K562 (cell line): ENCODE results near the gene MPRIP. TPM values are rescaled to one million over a fixed set of nuclear protein-coding genes. Genes with fewer than 3 reads are reported as not detected.
A peak's percentile ranks its signal among the peaks of the same experiment; 100 is the strongest.
"Not testable (repeated sequence)": the region's sequence is repeated elsewhere in the genome, so short reads cannot be mapped to it uniquely, and the experiment has no call there.

Experiments
- ATAC-seq: fragments of 200-7000 bp; cut with Tn5 transposase; 3 replicates; pipeline ENCODE4 v1.9.1; 2020; ENCODE audit warnings: moderate library complexity
- BruUV-seq: library from RNA; stranded (reverse); fragments of 400-500 nt; replicated peaks from 2 replicates; lab custom pipeline; 2021; lab: Mats Ljungman, UMichigan
- CTCF ChIA-PET: fragments of 300-600 bp; formaldehyde crosslinking; extraction: SDS; loops from one replicate; lab custom pipeline; 2021; ENCODE audit warnings: low intra/inter-chr PET ratio; lab: Yijun Ruan, JAX
- POLR2A ChIA-PET: fragments of 300-600, 350-650 bp; sonication (Branson Sonifier 250); formaldehyde crosslinking; extraction: SDS; loops from one replicate; lab custom pipeline; 2021; ENCODE audit warnings: antibody characterized with exemption, inconsistent platforms; lab: Yijun Ruan, JAX
- DNase-seq, 4 experiments: peaks; one replicate each; pipeline versions ENCODE4 v3.0.0 to v3.0.0-alpha.2; 2011 to 2018; ENCODE audit warnings: low spot score in 3 of 4, mixed read lengths in 3 of 4; ENCODE audit errors: extremely low read depth in 1 of 4
- FAIRE-seq: peaks from 2 replicates; lab custom pipeline; 2011; peaks lifted over from hg19 to GRCh38; lab: Jason Lieb, UNC
- H2AFZ ChIP-seq: 2 replicates; pipeline ENCODE4 v1.6.0; 2011; ENCODE audit warnings: low read depth, low read length, control low read depth, inconsistent platforms
- H3K27ac ChIP-seq: fragments of 200-600 bp; 3 replicates; pipeline ENCODE4 v1.8.0; 2011; ENCODE audit warnings: low read depth, mild to moderate bottlenecking, control low read depth, inconsistent platforms, low read length, moderate library complexity, mixed read lengths; ENCODE audit errors: extremely low read depth
- H3K27me3 ChIP-seq, 2 experiments: fragments of 300-600 bp in 1 of 2; 2 replicates in 1 of 2; 3 replicates in 1 of 2; pipeline versions ENCODE4 v1.6.0 to v1.8.0; 2011; ENCODE audit warnings: inconsistent platforms in 2 of 2, low read length in 2 of 2, mild to moderate bottlenecking in 1 of 2, mixed read lengths in 1 of 2, moderate library complexity in 1 of 2; ENCODE audit not compliant: control insufficient read depth in 2 of 2, insufficient read depth in 2 of 2
- H3K36me3 ChIP-seq: fragments of 300-600 bp; 3 replicates; pipeline ENCODE4 v1.8.0; 2011; ENCODE audit warnings: mild to moderate bottlenecking, low read length, inconsistent platforms; ENCODE audit not compliant: control insufficient read depth, insufficient read depth
- H3K4me1 ChIP-seq, 2 experiments: fragments of 200-600 bp in 1 of 2; replicated peaks in 1 of 2; 2 replicates in 1 of 2; 3 replicates in 1 of 2; pipeline versions ENCODE4 v1.5.1 to v1.8.0; 2011; ENCODE audit warnings: inconsistent platforms in 2 of 2, low read length in 2 of 2, mild to moderate bottlenecking in 1 of 2, mixed read lengths in 1 of 2, moderate library complexity in 1 of 2; ENCODE audit not compliant: control insufficient read depth in 2 of 2, insufficient read depth in 2 of 2
- H3K4me2 ChIP-seq: 2 replicates; pipeline ENCODE4 v1.6.1; 2011; ENCODE audit warnings: low read length, control low read depth, inconsistent platforms, mixed read lengths; ENCODE audit not compliant: insufficient read depth
- H3K4me3 ChIP-seq: fragments of 200-600 bp; sonication (generic), shearing (Covaris generic); 2 replicates; pipeline ENCODE4 v1.5.1; 2016; ENCODE audit warnings: control low read depth, inconsistent platforms
- H3K79me2 ChIP-seq: fragments of 200-600 bp; 3 replicates; pipeline ENCODE4 v1.8.0; 2011; ENCODE audit warnings: low read length, inconsistent platforms; ENCODE audit not compliant: control insufficient read depth, insufficient read depth
- H3K9ac ChIP-seq, 2 experiments: 2 replicates each; pipeline versions ENCODE4 v1.6.0 to v1.6.1; 2011; ENCODE audit warnings: low read depth in 2 of 2, low read length in 2 of 2, control low read depth in 1 of 2, inconsistent platforms in 1 of 2, mild to moderate bottlenecking in 1 of 2, mixed read lengths in 1 of 2; ENCODE audit not compliant: insufficient read depth in 1 of 2
- H3K9me1 ChIP-seq: one replicate; pipeline ENCODE4 v1.6.0; 2011; ENCODE audit warnings: inconsistent platforms, mild to moderate bottlenecking, low read length, moderate library complexity; ENCODE audit not compliant: control insufficient read depth, insufficient read depth
- H3K9me3 ChIP-seq: replicated peaks from 2 replicates; pipeline ENCODE4 v1.5.1; 2011; ENCODE audit warnings: low read depth, low read length, inconsistent platforms; ENCODE audit not compliant: control insufficient read depth, insufficient read depth
- H4K20me1 ChIP-seq: replicated peaks from 2 replicates; pipeline ENCODE4 v1.6.1; 2011; ENCODE audit warnings: low read length, inconsistent platforms, mixed read lengths; ENCODE audit not compliant: control insufficient read depth, insufficient read depth
- BRF1 ChIP-seq: IDR thresholded peaks from 3 replicates; pipeline ENCODE4 v1.6.1; 2011; ENCODE audit warnings: borderline replicate concordance, mild to moderate bottlenecking; ENCODE audit not compliant: insufficient read length; ENCODE audit errors: extremely low read depth
- KLF1 ChIP-seq: fragments of 450-650 bp; IDR thresholded peaks from 2 replicates; pipeline ENCODE4 v1.6.1; 2016; ENCODE audit warnings: missing genetic modification characterization, missing compliant biosample characterization
- THRAP3 ChIP-seq: fragments of 450-650 bp; IDR thresholded peaks from 2 replicates; pipeline ENCODE4 v1.6.1; 2016; ENCODE audit warnings: mild to moderate bottlenecking, inconsistent platforms, borderline replicate concordance
- WGBS: fragments of 100-300 bp; shearing (Covaris generic); methylation state at CpG from one replicate; pipeline ENCODE4 v1.1.6; 2016; ENCODE audit warnings: low coverage, mixed read lengths; ENCODE audit not compliant: insufficient coverage; ENCODE audit errors: missing lambda C conversion rate; 5-methylcytosine and 5-hydroxymethylcytosine counted together
- in situ Hi-C: fragments of 300-500 bp; cut with MboI; formaldehyde crosslinking; loops from 4 replicates; pipeline ENCODE4 v1.15.0; 2018; ENCODE audit warnings: inconsistent platforms, mixed read lengths
- intact Hi-C: fragments of 100-400 bp; cut with micrococcal nuclease; formaldehyde crosslinking; loops from 2 replicates; pipeline ENCODE4 v1.14.2; 2022
- polyA plus RNA-seq, 8 experiments: library from polyadenylated mRNA; depleted of rRNA in 4 of 8; stranded (reverse) in 5 of 8; unstranded in 3 of 8; fragments of >200 nt; fragmentation: Nextera tagmentation in 2 of 8; fragmentation: Illumina TruSeq in 1 of 8; extraction: Ambion mirVana in 2 of 8; extraction: Trizol in 1 of 8; gene quantifications; 2 replicates each; pipeline versions ENCODE4 v1.2.1 to v1.2.3, GENCODE V29; 2011 to 2014; ENCODE audit warnings: inconsistent platforms in 1 of 8, missing spikeins in 1 of 8
- total RNA-seq, 7 experiments: library from RNA; depleted of rRNA in 6 of 7; stranded (reverse); fragments of >200 nt in 6 of 7; fragmentation: Illumina TruSeq in 2 of 7; extraction: Trizol in 2 of 7; gene quantifications; 2 replicates each; pipeline versions ENCODE4 v1.2.1 to v1.2.3, GENCODE V29; 2011 to 2021; ENCODE audit warnings: low replicate concordance in 1 of 7
- TF ChIP-seq, protein P1 (sequence below), 2 experiments: fragments of 450-650 bp in 1 of 2; sonication (generic) in 1 of 2; formaldehyde crosslinking in 1 of 2; IDR thresholded peaks; 2 replicates each; pipeline versions ENCODE4 v1.7.1 to v1.9.0; 2016 to 2022; ENCODE audit warnings: inconsistent platforms in 1 of 2, mild to moderate bottlenecking in 1 of 2, missing genetic modification reagents in 1 of 2

The MPRIP gene
- total and polyA plus RNA-seq, 9 of the 15 experiments (the other 6 are each of a cell fraction or from before 2014, with no cell fraction given): 10.0 to 72.6 (median 30.1) TPM

- in situ Hi-C loops, H3K9me3 ChIP-seq, H2AFZ ChIP-seq, H3K4me3 ChIP-seq, H3K4me1 ChIP-seq, H3K9ac ChIP-seq, H3K27ac ChIP-seq, H3K27me3 ChIP-seq, H3K79me2 ChIP-seq, DNase-seq, H3K9me1 ChIP-seq, H4K20me1 ChIP-seq, CTCF ChIA-PET, ATAC-seq, FAIRE-seq, H3K4me2 ChIP-seq, intact Hi-C loops: not testable (repeated sequence)
- POLR2A ChIA-PET: interaction anchor here (1.1 kb wide), 1 partner anchor 97 kb away, joined by 3 read pairs; no protein-coding TSS in a partner anchor
- peaks cover 20% of the 10 kb centered on the region; the same call in 2 of the 3 replicates for H3K36me3 ChIP-seq
- BruUV-seq: TSS peak; percentile 22
- 71% methylated on average over 11 of the region's 13 CpGs for WGBS
These were observed 142.9 kb downstream of the MPRIP start for GRCh38 chr17:17184985-17185757.

DNA sequence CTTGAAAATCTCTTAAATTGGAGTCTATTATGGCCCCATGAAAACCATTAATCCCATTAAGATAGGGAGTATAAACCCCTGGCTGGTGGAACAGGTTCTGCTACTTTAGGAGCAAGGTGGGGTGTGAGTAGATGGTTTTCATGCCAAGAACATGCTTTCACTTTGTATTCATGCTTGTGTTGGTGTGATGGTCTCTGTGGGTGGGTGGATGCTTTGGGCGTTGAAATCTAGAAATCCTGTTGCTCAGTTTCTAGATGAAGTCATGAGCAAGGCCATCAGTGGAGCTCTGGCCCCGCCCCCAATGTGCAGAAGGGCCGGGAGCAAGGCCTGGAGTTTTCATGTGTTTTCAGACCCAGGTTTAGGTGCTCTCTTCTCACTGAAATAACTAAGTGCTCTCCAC, 143.8 kb downstream of the MPRIP start:
- ChIA-PET CTCF (no interaction called here), POLR2A (interaction anchor here (0.6 kb wide), 1 partner anchor 369 kb away, joined by 3 read pairs; no protein-coding TSS in a partner anchor)
- H3K27ac ChIP-seq: no peak overlapping the region
- H3K9ac ChIP-seq: no peak overlapping the region
- H4K20me1 ChIP-seq: no peaks in the 10 kb centered on the region
- H3K4me3 ChIP-seq: no peak overlapping the region
- no peaks in the 10 kb centered on the region; a peak in 1 of 5 replicates for H3K4me1 ChIP-seq
- no peaks in the 10 kb centered on the region for H3K9me3 ChIP-seq
- no peak overlapping the region for H2AFZ ChIP-seq
- FAIRE-seq: no peak
- peaks cover 12% of the 10 kb centered on the region; the same call in 2 of the 3 replicates for H3K36me3 ChIP-seq
- in situ Hi-C loops: no loop called here
- no peak for DNase-seq
- WGBS: 59% methylated on average over 3 of the region's 3 CpGs
- H3K27me3 ChIP-seq: no peaks in the 10 kb centered on the region
- intact Hi-C loops: no loop called here
- BruUV-seq: no TSS peak
- ATAC-seq: no peak
- no peak overlapping the region for H3K4me2 ChIP-seq
- H3K9me1 ChIP-seq: no peaks in the 10 kb centered on the region
- no peaks in the 10 kb centered on the region for H3K79me2 ChIP-seq
- no peak for TF ChIP-seq THRAP3
- TF ChIP-seq BRF1: no peak
- TF ChIP-seq, protein P1, sequence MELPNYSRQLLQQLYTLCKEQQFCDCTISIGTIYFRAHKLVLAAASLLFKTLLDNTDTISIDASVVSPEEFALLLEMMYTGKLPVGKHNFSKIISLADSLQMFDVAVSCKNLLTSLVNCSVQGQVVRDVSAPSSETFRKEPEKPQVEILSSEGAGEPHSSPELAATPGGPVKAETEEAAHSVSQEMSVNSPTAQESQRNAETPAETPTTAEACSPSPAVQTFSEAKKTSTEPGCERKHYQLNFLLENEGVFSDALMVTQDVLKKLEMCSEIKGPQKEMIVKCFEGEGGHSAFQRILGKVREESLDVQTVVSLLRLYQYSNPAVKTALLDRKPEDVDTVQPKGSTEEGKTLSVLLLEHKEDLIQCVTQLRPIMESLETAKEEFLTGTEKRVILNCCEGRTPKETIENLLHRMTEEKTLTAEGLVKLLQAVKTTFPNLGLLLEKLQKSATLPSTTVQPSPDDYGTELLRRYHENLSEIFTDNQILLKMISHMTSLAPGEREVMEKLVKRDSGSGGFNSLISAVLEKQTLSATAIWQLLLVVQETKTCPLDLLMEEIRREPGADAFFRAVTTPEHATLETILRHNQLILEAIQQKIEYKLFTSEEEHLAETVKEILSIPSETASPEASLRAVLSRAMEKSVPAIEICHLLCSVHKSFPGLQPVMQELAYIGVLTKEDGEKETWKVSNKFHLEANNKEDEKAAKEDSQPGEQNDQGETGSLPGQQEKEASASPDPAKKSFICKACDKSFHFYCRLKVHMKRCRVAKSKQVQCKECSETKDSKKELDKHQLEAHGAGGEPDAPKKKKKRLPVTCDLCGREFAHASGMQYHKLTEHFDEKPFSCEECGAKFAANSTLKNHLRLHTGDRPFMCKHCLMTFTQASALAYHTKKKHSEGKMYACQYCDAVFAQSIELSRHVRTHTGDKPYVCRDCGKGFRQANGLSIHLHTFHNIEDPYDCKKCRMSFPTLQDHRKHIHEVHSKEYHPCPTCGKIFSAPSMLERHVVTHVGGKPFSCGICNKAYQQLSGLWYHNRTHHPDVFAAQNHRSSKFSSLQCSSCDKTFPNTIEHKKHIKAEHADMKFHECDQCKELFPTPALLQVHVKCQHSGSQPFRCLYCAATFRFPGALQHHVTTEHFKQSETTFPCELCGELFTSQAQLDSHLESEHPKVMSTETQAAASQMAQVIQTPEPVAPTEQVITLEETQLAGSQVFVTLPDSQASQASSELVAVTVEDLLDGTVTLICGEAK (IDR thresholded peaks at IDR 0.05): no peak
- TF ChIP-seq, protein P1 (CRISPR knock-in tag; IDR thresholded peaks at IDR 0.05): no peak
- TF ChIP-seq KLF1 (tag): no peak
